ENCODE results near the gene GYPC. TPM values are rescaled to one million over a fixed set of nuclear protein-coding genes. Genes with fewer than 3 reads are reported as not detected.

The GYPC gene
- total RNA-seq, 4 donors from 2014 or later = 19.1 to 40.2 (median 28.5) TPM

GRCh38 chr2:126650994-126651393, 5.0 kb upstream of the GYPC start:
- TF ChIP-seq CTCF (IDR thresholded peaks at IDR 0.05) (no peak), POLR2A (IDR thresholded peaks at IDR 0.05) (no peak), EP300 (IDR thresholded peaks at IDR 0.05; ENCODE audit: low read depth) (no peak), POLR2AphosphoS5 (IDR thresholded peaks at IDR 0.05) (no peak)
- no peaks in the 10 kb centered on the region for H3K36me3 ChIP-seq
- H3K9me3 ChIP-seq = no peaks in the 10 kb centered on the region
- in situ Hi-C loops (cut with MboI; ENCODE audit: low pct_ligation_motif_present in 1 of 4, low pct_unique_long_range_greater_than_20kb in 1 of 4, low sequenced_read_pairs in 3 of 4) (no loop called here), intact Hi-C loops (cut with DNase I; ENCODE audit: low total_unique reads) (no loop called here)
- peaks cover 2% of the 10 kb centered on the region for H3K27me3 ChIP-seq
- peaks cover 0 to 7% (median 2%) of the 10 kb centered on the region in 4 donors for H3K4me1 ChIP-seq
- no peak overlapping the region for H3K4me3 ChIP-seq
- DNase-seq = no peak
- no peak overlapping the region for H3K27ac ChIP-seq
- WGBS, 2 donors (ENCODE audit: low coverage in 1 of 2) = 71% methylated on average over 3 of the region's 3 CpGs; no CpG with 5 or more reads in 1 of the 2 donors

DNA sequence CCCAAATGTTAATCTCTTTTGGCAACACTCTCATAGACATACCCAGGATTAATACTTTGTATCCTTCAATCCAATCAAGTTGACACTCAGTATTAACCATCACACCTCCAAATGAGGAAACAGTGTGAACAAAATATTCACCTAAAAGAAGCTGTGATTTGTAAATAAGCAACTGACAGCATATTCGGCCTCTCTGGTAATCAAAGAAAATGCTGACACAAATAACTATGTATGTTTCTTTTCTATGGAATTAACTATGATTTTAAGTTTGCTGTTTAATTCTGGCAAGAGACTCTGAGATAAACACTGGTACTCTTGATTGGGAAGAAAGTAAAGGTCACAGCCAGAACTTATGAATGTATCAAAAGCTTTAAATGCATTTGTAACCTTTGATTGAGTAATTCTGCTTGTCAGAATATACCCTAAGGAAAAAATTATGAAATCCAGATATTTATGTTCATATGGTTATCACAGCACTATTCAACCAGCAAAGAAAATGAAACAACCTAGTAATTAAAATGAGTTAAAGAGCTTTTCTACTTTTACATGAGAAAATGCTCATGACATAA, 3.6 kb upstream of the GYPC start:
- Histone ChIP-seq H3K36me3 (no peaks in the 10 kb centered on the region), H3K4me1 (peaks cover 0 to 7% (median 2%) of the 10 kb centered on the region in 4 donors), H3K27ac (no peak overlapping the region), H3K4me3 (no peak overlapping the region), H3K27me3 (peaks cover 7% of the 10 kb centered on the region), H3K9me3 (no peaks in the 10 kb centered on the region)
- WGBS, 2 donors (ENCODE audit: low coverage in 1 of 2) = 82 to 83% methylated on average over 1 of the region's 1 CpG
- TF ChIP-seq CTCF (IDR thresholded peaks at IDR 0.05) (no peak), EP300 (IDR thresholded peaks at IDR 0.05; ENCODE audit: low read depth) (no peak), POLR2AphosphoS5 (IDR thresholded peaks at IDR 0.05) (no peak), POLR2A (IDR thresholded peaks at IDR 0.05) (no peak)
- in situ Hi-C loops (cut with MboI; ENCODE audit: low pct_ligation_motif_present in 1 of 4, low pct_unique_long_range_greater_than_20kb in 1 of 4, low sequenced_read_pairs in 3 of 4) (no loop called here), intact Hi-C loops (cut with DNase I; ENCODE audit: low total_unique reads) (no loop called here)
- no peak for DNase-seq

DNA sequence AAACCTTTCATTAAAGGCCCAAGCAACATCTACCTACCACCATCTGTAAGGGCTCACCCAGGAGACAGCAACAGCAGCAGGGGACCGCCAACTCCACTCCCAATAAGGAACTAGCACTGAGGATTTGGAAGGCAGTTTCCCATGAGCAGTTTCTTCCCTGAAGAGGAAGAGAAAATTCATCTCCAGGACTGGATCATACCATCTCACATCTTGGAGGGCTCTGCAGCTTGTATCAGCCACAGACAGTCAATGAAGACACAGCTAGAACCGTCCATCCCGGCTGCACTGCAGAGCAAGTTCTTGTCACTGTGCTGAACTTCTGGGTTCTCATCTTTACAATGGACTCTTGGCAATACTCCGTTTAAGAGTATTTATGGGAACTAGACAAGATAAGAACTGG, 2.8 kb upstream of the GYPC start:
- no peak overlapping the region for H3K4me3 ChIP-seq
- intact Hi-C loops (cut with DNase I; ENCODE audit: low total_unique reads) (no loop called here), in situ Hi-C loops (cut with MboI; ENCODE audit: low pct_ligation_motif_present in 1 of 4, low pct_unique_long_range_greater_than_20kb in 1 of 4, low sequenced_read_pairs in 3 of 4) (no loop called here)
- H3K36me3 ChIP-seq = no peaks in the 10 kb centered on the region
- WGBS, 2 donors (ENCODE audit: low coverage in 1 of 2) = 67 to 90% methylated on average over 2 to 4 of the region's 4 CpGs
- H3K27ac ChIP-seq = no peak overlapping the region
- peaks cover 1 to 12% (median 5%) of the 10 kb centered on the region in 4 donors for H3K4me1 ChIP-seq
- TF ChIP-seq POLR2AphosphoS5 (IDR thresholded peaks at IDR 0.05) (no peak), POLR2A (IDR thresholded peaks at IDR 0.05) (no peak)
- no peaks in the 10 kb centered on the region for H3K9me3 ChIP-seq
- no peak for DNase-seq
- peaks cover 7% of the 10 kb centered on the region for H3K27me3 ChIP-seq

- no peak overlapping the region for H3K27ac ChIP-seq
- no peak for DNase-seq
- no peak overlapping the region for H3K4me3 ChIP-seq
- intact Hi-C loops (cut with DNase I; ENCODE audit: low total_unique reads) (no loop called here), in situ Hi-C loops (cut with MboI; ENCODE audit: low pct_ligation_motif_present in 1 of 4, low pct_unique_long_range_greater_than_20kb in 1 of 4, low sequenced_read_pairs in 3 of 4) (no loop called here)
- TF ChIP-seq POLR2A (IDR thresholded peaks at IDR 0.05) (no peak), EP300 (IDR thresholded peaks at IDR 0.05; ENCODE audit: low read depth) (no peak), CTCF (IDR thresholded peaks at IDR 0.05) (no peak), POLR2AphosphoS5 (IDR thresholded peaks at IDR 0.05) (no peak)
- peaks cover 8 to 18% (median 12%) of the 10 kb centered on the region in 4 donors for H3K4me1 ChIP-seq
- H3K36me3 ChIP-seq = no peaks in the 10 kb centered on the region
- H3K27me3 ChIP-seq = peaks cover 7% of the 10 kb centered on the region
- H3K9me3 ChIP-seq = no peaks in the 10 kb centered on the region
- WGBS, 2 donors (ENCODE audit: low coverage in 1 of 2) = 97% methylated on average over 4 of the region's 4 CpGs
These were observed 2.2 kb upstream of the GYPC start for GRCh38 chr2:126653761-126654160.

DNA sequence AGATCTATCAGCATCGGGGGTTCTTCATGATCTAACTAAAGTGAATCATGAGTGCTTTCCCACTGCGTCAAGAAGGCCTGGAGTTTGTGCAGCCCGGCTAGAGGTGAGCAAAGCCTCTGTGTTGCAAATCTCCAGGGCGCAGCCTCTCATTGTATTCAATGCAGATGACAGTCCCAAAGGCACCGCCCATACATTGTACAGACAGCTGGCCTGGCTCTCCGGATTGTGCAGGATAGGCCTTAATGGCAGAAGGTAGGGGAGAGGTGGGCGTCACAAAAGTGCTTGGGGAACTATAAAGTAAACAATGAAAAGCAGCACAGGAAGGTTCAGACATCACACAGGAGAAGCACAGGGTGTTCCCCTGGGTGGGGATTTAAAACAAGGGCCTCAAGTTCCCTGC, 907 bp upstream of the GYPC start:
- no peaks in the 10 kb centered on the region for H3K36me3 ChIP-seq
- in situ Hi-C loops (cut with MboI; ENCODE audit: low pct_ligation_motif_present in 1 of 4, low pct_unique_long_range_greater_than_20kb in 1 of 4, low sequenced_read_pairs in 3 of 4) = no loop called here
- intact Hi-C loops (cut with DNase I; ENCODE audit: low total_unique reads) = no loop called here
- peak overlapping the region; percentile 90 to 95 (median 94) for H3K27ac ChIP-seq
- no peak for DNase-seq
- H3K4me3 ChIP-seq = peak overlapping the region in 1 of 4 donors; percentile 74
- H3K27me3 ChIP-seq = peaks cover 7% of the 10 kb centered on the region
- WGBS, 2 donors (ENCODE audit: low coverage in 1 of 2) = 87 to 94% methylated on average over 3 to 7 of the region's 7 CpGs
- no peaks in the 10 kb centered on the region for H3K9me3 ChIP-seq
- no peak for TF ChIP-seq POLR2AphosphoS5 (IDR thresholded peaks at IDR 0.05)
- no peak for TF ChIP-seq CTCF (IDR thresholded peaks at IDR 0.05)
- H3K4me1 ChIP-seq = peaks cover 12 to 28% (median 21%) of the 10 kb centered on the region in 4 donors

Measured in transverse colon (tissue), 4 donors.